Right lobe of liver (tissue), 4 donors: Measurements from ENCODE around the gene DYNC1I2.

Experiments used
- POLR2A ChIP-seq: fragments of 450-650 bp; IDR thresholded peaks from one replicate; pipeline ENCODE4 v1.6.1; 2017; ENCODE audit warnings: antibody characterized with exemption, mild to moderate bottlenecking
- TF ChIP-seq, protein P1 (sequence below), 4 donors: fragments of 200-600 bp in 3 of 4; fragments of 450-650 bp in 1 of 4; IDR thresholded peaks; one replicate each; pipeline versions ENCODE4 v1.5.1 to v1.8.0; 2016 to 2022; ENCODE audit warnings: antibody characterized with exemption in 4 of 4, mild to moderate bottlenecking in 2 of 4
- donor health status: DM: no; HTN: no; CAD: no.
- donor health status: DM: no; HTN: no; CAD: no.
- donor health status: DM: no; HTN: yes; CAD: no.

DNA sequence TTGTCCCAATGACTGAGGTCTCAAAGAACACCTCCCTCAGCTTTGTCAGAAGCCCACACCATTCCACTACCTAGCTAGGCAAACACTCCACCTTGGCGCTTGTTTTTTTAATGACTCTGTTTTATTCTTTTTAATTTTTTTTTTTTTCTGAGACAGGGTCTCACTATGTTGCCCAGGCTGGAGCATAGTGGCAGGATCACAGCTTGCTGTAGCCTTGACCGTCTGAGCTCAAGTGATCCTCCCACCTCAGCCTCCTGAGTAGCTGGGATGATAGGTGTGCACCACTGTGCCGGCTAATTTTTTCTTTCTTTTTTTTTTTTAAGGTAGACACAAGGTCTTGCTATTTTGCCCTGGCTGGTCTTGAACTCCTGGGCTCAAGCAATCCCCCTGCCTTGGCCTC lies 104.9 kb downstream of the DYNC1I2 start:
- TF ChIP-seq, protein P1, sequence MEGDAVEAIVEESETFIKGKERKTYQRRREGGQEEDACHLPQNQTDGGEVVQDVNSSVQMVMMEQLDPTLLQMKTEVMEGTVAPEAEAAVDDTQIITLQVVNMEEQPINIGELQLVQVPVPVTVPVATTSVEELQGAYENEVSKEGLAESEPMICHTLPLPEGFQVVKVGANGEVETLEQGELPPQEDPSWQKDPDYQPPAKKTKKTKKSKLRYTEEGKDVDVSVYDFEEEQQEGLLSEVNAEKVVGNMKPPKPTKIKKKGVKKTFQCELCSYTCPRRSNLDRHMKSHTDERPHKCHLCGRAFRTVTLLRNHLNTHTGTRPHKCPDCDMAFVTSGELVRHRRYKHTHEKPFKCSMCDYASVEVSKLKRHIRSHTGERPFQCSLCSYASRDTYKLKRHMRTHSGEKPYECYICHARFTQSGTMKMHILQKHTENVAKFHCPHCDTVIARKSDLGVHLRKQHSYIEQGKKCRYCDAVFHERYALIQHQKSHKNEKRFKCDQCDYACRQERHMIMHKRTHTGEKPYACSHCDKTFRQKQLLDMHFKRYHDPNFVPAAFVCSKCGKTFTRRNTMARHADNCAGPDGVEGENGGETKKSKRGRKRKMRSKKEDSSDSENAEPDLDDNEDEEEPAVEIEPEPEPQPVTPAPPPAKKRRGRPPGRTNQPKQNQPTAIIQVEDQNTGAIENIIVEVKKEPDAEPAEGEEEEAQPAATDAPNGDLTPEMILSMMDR (IDR thresholded peaks at IDR 0.05), result no peak
- TF ChIP-seq POLR2A, result no peak
